Esophagus muscularis mucosa (tissue), 4 donors: ENCODE measurements around the gene SYT5. TPM values are rescaled to one million over a fixed set of nuclear protein-coding genes. Genes with fewer than 3 reads are reported as not detected.

Source experiments
- DNase-seq: peaks from one replicate; pipeline ENCODE4 v3.0.0-alpha.2; 2017; ENCODE audit errors: extremely low spot score
- H3K27ac ChIP-seq, 4 donors: fragments of 200-600 bp; sonication (generic); replicated peaks in 1 of 4; 1 replicate in 3 of 4; 2 replicates in 1 of 4; pipeline ENCODE4 v1.5.1; 2016 to 2019; ENCODE audit warnings: mild to moderate bottlenecking in 1 of 4
- H3K27me3 ChIP-seq, 4 donors: fragments of 200-600 bp; sonication (generic); one replicate each; pipeline versions ENCODE4 v1.5.1 to v1.6.0; 2016 to 2019
- H3K36me3 ChIP-seq, 4 donors: fragments of 200-600 bp; sonication (generic); one replicate each; pipeline ENCODE4 v1.5.1; 2016 to 2019
- H3K4me1 ChIP-seq, 4 donors: fragments of 200-600 bp; sonication (generic); one replicate each; pipeline ENCODE4 v1.5.1; 2016 to 2019
- H3K4me3 ChIP-seq, 4 donors: fragments of 200-600 bp; sonication (generic); 1 replicate in 2 of 4; 2 replicates in 2 of 4; pipeline ENCODE4 v1.5.1; 2016 to 2019; ENCODE audit warnings: mild to moderate bottlenecking in 4 of 4, moderate library complexity in 1 of 4
- H3K9me3 ChIP-seq, 4 donors: fragments of 200-600 bp; sonication (generic); 1 replicate in 3 of 4; 2 replicates in 1 of 4; pipeline ENCODE4 v1.5.1; 2016 to 2019
- EP300 ChIP-seq: sonication (generic); formaldehyde crosslinking; IDR thresholded peaks from one replicate; pipeline ENCODE4 v1.6.1; 2017; ENCODE audit warnings: antibody characterized with exemption
- POLR2A ChIP-seq: fragments of 450-650 bp; IDR thresholded peaks from one replicate; pipeline ENCODE4 v1.6.1; 2017; ENCODE audit warnings: antibody characterized with exemption, moderate library complexity, mild to moderate bottlenecking, low read depth
- POLR2AphosphoS5 ChIP-seq, 2 donors: sonication (generic); formaldehyde crosslinking; IDR thresholded peaks; one replicate each; pipeline ENCODE4 v1.6.1; 2017; ENCODE audit warnings: antibody characterized with exemption in 2 of 2
- WGBS: methylation state at CpG from one replicate; pipeline ENCODE4 v1.1.5; 2018; 5-methylcytosine and 5-hydroxymethylcytosine counted together
- intact Hi-C: fragments of 100-400 bp; cut with DNase I; formaldehyde crosslinking; loops from one replicate; pipeline ENCODE4 v1.15.1; 2023
- total RNA-seq, 4 donors: library from RNA; depleted of rRNA; stranded (reverse); fragments of >200 nt; gene quantifications; one replicate each; pipeline versions ENCODE4 v1.1.0 to v1.2.1, GENCODE V29; 2016
- TF ChIP-seq, protein P1 (sequence below), 3 experiments: fragments of 200-600 bp in 2 of 3; fragments of 450-650 bp in 1 of 3; sonication (generic) in 2 of 3; IDR thresholded peaks; one replicate each; pipeline ENCODE4 v1.5.1; 2017 to 2019; ENCODE audit warnings: antibody characterized with exemption in 3 of 3, mild to moderate bottlenecking in 2 of 3, moderate library complexity in 1 of 3

Gene SYT5
- total RNA-seq, 4 donors from 2014 or later = 0.80 to 2.1 (median 1.7) TPM; not detected in 1

DNA sequence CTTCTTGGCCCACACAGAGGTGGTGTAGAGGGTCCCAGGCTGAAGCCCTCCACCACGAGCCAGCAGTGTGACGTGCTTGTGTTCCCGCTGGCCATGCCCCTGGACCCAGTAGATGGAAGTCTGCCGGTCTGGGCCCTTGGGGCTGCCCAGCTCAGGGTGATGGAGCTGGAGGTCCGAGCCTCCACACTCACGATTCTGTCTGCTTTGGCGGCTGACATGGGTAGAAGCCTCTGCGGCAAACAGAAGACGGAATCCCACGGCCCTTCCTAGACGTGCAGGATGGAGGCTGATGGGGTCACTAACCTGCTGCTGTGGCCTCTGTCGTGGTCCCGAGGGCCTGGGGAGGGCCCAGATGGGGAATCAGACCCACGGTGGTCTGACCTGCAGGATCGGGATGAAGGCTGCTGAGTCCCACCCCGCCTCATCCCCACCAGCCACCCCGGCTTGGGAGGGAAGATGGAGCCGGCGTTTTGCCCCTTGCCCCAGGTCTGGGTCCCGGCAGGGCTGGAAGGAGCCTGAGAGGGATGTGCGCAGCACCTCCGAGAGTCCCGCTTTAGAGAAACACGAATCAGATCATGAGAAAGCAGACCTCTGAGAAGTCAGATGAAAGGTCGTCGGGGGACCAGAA is 44.1 kb upstream of the SYT5 start:
- TF ChIP-seq EP300 (no peak), POLR2AphosphoS5 (IDR thresholded peaks at IDR 0.05) (no peak), POLR2A (no peak)
- TF ChIP-seq, protein P1, sequence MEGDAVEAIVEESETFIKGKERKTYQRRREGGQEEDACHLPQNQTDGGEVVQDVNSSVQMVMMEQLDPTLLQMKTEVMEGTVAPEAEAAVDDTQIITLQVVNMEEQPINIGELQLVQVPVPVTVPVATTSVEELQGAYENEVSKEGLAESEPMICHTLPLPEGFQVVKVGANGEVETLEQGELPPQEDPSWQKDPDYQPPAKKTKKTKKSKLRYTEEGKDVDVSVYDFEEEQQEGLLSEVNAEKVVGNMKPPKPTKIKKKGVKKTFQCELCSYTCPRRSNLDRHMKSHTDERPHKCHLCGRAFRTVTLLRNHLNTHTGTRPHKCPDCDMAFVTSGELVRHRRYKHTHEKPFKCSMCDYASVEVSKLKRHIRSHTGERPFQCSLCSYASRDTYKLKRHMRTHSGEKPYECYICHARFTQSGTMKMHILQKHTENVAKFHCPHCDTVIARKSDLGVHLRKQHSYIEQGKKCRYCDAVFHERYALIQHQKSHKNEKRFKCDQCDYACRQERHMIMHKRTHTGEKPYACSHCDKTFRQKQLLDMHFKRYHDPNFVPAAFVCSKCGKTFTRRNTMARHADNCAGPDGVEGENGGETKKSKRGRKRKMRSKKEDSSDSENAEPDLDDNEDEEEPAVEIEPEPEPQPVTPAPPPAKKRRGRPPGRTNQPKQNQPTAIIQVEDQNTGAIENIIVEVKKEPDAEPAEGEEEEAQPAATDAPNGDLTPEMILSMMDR (IDR thresholded peaks at IDR 0.05) = no peak
- Histone ChIP-seq H3K36me3 (peaks cover under 1 to 38% (median 35%) of the 10 kb centered on the region in 4 donors), H3K27ac (no peak overlapping the region), H3K4me3 (no peak overlapping the region), H3K27me3 (no peaks in the 10 kb centered on the region), H3K4me1 (peaks cover 0 to 8% (median 0%) of the 10 kb centered on the region in 4 donors), H3K9me3 (peaks cover 0 to 7% (median 0%) of the 10 kb centered on the region in 4 donors)
- WGBS = 72% methylated on average over 21 of the region's 26 CpGs
- no peak for DNase-seq
- intact Hi-C loops = no loop called here

DNA sequence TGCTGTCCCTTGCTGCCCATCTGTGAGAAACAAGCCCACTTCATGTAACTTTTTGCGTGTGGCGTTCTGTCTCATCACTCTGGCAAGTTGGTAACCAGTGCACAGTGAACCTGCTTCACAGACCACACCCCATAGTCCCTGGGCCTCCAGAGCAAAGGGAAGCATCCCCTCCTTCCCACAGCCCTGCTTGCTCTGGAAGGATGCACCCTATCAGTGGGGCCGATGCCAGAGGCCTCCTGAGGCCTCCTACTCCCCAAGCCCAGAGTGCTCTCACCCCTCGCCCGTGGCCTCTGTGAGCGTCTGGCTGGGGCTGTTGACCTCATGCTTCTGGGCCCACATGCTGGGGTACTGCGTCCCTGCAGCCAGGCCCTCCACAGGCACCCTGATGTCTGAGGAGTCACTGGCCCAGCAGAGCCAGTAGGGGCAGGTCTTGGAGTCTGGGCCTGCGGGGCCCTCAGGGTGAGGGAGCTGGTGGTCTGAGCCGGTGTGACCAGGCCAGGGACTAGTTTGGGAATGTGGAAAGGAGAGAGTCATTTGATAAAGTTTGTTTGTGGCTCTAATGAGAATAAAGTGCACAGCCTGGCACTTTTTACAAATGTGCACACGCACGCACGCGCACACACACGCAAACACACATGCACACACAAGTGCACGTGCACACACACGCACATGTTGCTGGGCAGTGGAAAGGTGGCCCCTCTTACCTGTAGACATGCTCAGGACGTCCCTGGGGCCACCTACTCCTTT is 43.4 kb upstream of the SYT5 start:
- 89% methylated on average over 14 of the region's 17 CpGs for WGBS

DNA sequence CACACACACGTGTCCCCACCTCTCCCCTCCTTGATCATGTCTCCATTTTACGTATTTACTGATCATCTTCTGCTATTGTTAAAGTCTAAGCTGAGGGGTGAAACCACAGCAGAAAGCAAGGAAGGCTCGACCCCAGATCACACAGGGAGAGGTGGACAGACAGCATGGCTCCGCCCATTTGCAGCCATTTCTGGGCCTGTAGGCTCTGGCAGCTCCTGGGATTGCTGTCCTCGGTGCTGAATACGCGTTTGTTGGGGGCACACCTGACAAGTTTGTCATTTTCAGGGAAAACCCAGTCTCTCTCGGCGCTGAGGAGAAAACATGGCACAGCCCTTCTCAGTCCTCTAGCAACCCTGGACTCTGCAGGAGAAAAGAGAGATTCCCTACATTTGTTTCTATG is 40.4 kb upstream of the SYT5 start:
- Histone ChIP-seq H3K4me3 (no peak overlapping the region), H3K9me3 (peaks cover 0 to 7% (median 0%) of the 10 kb centered on the region in 4 donors), H3K27ac (no peak overlapping the region), H3K27me3 (peaks cover 0 to 17% (median 2%) of the 10 kb centered on the region in 4 donors), H3K36me3 (peaks cover 0 to 4% (median 2%) of the 10 kb centered on the region in 4 donors), H3K4me1 (peaks cover 5 to 15% (median 14%) of the 10 kb centered on the region in 4 donors)
- intact Hi-C loops = no loop called here
- no peak for DNase-seq
- whole genome bisulfite sequencing = 80% methylated on average over 9 of the region's 9 CpGs
- TF ChIP-seq POLR2A = no peak
- TF ChIP-seq EP300 = no peak
- no peak for TF ChIP-seq POLR2AphosphoS5 (IDR thresholded peaks at IDR 0.05)
- TF ChIP-seq, protein P1 (IDR thresholded peaks at IDR 0.05) = no peak

More for the DNA sequence above, 43.4 kb upstream of the SYT5 start:
- Histone ChIP-seq H3K9me3 (peaks cover 0 to 7% (median 0%) of the 10 kb centered on the region in 4 donors), H3K4me1 (peaks cover 0 to 3% (median 0%) of the 10 kb centered on the region in 4 donors), H3K4me3 (no peak overlapping the region), H3K27ac (no peak overlapping the region), H3K27me3 (no peaks in the 10 kb centered on the region), H3K36me3 (peaks cover 0 to 31% (median 28%) of the 10 kb centered on the region in 4 donors)
- no peak for DNase-seq
- TF ChIP-seq POLR2A (no peak), POLR2AphosphoS5 (IDR thresholded peaks at IDR 0.05) (no peak), EP300 (no peak)
- TF ChIP-seq, protein P1 (IDR thresholded peaks at IDR 0.05) = no peak
- intact Hi-C loops = no loop called here

DNA sequence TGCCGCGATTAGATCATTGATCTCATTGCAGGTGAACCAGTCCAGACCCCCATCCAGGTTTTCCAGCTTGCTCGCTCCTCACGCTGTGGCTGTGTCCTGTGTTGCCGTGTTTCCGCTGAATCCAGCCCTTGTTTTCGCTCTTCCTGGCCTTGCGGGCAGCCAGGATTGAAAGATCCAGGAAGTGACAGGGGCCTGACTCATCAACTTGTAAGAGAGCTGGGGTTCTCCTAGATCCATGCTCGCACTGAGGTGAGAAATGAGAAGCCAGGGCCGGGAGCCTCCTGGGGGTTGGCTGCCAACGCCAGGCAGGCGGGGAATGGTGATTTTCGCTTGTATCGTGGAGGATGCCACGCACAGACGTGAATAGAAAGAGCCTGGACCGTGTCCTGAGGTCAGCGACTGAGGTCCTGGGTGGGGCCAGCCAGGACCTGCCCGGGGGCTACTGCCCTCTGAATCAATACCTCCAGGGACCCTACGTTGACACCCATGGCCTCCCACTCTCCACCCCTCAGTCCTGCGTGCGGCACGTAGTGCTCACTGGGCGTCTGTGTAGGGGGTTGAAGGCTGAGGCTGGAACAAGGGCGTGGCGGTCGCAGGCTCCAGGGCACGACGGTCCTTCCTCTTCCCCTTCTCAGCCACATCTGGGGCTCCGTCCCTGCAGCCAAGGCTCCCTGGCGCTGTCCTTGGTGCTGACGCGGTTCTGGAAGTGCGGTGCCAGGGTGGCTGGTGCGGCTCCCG is 36.5 kb upstream of the SYT5 start:
- no peak for DNase-seq
- TF ChIP-seq, protein P1 (IDR thresholded peaks at IDR 0.05) = no peak
- TF ChIP-seq EP300 (no peak), POLR2AphosphoS5 (IDR thresholded peaks at IDR 0.05) (peak; percentile 43 to 62), POLR2A (peak; percentile 32)
- H3K27ac ChIP-seq = peak overlapping the region in 3 of 4 donors; percentile 31 to 50 (median 46)
- H3K9me3 ChIP-seq = peaks cover 0 to 19% (median 7%) of the 10 kb centered on the region in 4 donors
- peaks cover 5 to 15% (median 14%) of the 10 kb centered on the region in 4 donors for H3K4me1 ChIP-seq
- peaks cover 0 to 56% (median 2%) of the 10 kb centered on the region in 4 donors for H3K27me3 ChIP-seq
- intact Hi-C loops = loop anchor here (5.0 kb wide), 1 partner anchor 41 kb away; the partner anchor contains the start of gene PPP6R1
- 7% methylated on average over 28 of the region's 36 CpGs for WGBS
- H3K36me3 ChIP-seq = no peaks in the 10 kb centered on the region
- peak overlapping the region; percentile 34 to 51 (median 46) for H3K4me3 ChIP-seq
